SH-SY5Y (cell line): ENCODE data around the gene CD164.

ENCODE experiments used
- GATA2 ChIP-seq: IDR thresholded peaks from 2 replicates; pipeline ENCODE4 v1.6.1; 2011; ENCODE audit warnings: mild to moderate bottlenecking, low read depth, low read length
- GATA3 ChIP-seq: IDR thresholded peaks from 2 replicates; pipeline ENCODE4 v1.6.1; 2011; ENCODE audit warnings: low read depth, mild to moderate bottlenecking, low read length, moderate library complexity

CD164 gene

DNA sequence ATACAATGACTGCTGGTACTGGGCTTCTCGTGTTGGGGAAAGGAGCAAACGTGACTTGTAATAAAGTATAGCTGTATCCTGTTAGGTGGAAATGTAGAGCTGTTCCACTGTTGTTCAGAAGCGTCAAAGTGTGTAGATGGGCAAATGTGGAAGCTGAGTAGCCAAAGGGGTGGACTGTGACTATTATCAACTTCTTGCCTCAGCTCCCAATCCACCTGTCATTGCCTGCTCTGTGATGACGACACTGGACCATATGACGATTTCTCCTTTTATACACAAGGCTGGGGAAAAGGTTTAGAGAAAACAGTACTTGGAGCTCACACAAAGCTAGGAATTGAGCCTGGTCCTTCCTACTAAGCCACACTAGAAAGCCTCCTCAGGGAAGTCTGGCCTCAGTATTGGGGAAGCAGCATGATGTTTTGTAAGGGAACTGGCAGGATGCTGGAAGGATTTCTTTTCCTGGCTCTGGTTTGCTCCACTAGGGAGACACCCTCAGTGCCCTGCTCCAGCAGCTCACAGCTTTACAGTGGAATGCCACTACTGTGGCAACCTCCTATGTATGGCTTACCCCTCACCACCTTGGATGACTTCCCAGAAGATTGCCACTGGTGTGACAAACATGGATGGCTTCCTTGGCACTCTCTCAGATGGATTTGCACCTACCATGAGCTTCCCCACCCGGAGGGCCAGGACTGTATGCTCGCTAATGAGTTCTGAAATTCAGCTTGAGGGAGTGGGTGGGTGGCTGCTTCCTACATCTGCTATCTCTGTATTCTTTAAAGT lies 20.0 kb downstream of the CD164 start:
- no peak for TF ChIP-seq GATA3
- TF ChIP-seq GATA2: no peak

DNA sequence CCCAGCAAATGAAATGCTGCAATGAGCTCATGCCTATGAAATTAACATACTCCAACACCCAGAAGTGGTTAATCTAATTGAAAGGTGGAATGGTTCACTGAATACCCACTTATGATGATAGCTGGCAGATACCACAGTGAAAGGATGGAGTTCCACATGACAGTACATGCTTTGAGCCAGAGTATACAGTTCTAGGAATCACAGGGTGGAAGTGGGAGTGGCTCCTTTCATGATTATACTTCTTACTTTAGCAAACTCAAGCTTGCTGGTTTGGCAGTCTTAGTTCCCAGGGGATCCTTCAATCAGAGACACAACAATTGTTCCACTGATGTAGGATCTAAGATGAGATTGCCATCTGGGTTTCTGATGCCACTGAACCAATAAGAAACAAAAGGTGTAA lies 21.5 kb downstream of the CD164 start:
- TF ChIP-seq GATA3 (no peak), GATA2 (no peak)

DNA sequence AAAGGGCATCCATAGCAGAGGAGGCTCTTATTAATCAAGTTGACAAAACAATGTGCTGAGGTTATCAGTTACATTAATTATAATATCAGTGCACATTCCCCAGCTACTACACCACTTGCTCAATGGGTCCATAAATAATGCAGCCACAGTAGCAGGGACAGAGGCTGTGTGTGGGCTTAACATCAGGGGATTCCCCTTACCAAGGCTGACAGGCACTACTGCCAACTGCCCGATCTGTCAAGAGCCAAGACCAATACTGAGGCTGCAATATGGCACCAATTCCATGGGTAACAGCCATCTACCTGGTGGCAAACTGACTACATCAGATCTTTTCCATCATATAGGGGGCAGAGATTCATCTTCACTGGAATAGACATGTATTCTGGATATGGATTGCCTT lies 22.0 kb downstream of the CD164 start:
- TF ChIP-seq GATA3 (no peak), GATA2 (no peak)

DNA sequence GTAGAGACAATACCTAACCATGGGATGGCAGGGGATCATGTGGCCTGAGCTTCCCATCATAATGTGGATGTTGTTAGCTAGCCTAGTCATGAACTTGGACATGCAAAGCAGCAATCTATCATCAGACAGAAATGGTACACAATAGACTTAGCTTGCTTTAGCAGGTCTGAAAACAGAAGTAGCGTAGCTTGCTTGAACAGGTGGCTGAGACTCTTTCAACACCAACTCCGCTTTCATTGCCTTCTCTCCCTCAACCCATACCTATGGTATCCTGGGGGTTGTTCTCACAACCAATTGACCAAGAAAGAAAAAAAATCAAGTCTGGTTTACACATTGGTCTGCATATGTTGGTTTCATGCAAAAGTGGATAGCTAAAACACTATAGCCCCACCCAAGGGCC lies 23.0 kb downstream of the CD164 start:
- TF ChIP-seq GATA3 (no peak), GATA2 (no peak)

DNA sequence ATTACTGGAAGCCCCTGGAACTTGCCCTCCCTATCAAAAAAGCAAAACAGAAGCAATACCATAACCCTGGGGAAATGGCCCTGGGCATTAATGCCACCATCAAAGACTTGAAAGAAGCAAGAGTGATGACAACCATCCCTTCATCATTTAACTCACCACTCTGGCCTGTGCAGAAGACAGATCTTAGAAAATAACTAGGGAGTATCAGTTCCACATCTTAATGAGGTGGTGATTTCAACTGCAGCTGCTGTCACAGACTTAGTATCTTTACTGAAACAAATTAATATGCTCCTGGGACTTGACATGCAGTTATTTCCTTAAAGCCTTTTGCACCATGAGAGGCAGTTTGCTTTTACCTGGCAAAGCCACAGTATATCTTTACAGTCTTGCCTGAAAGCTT lies 24.1 kb downstream of the CD164 start:
- TF ChIP-seq GATA2: no peak
- TF ChIP-seq GATA3: no peak

DNA sequence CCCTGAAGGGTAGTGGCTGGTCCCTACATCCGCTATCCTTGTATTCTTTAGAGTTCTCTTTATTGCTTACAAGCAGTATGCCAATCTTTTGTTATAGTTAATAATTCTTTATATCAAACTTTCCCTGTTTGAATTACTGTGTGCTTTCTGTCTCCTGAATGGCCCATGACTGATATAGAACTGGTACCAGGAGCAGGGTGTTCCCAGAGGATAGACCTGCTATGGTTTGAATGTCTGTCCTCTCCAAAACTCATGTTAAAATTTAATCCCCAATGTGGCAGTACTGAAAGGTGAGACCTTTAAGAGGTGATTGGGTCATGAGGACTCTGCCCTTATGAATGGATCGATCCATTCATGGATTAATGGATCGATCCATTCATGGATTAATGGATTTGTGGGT lies 26.0 kb downstream of the CD164 start:
- no peak for TF ChIP-seq GATA3
- no peak for TF ChIP-seq GATA2

DNA sequence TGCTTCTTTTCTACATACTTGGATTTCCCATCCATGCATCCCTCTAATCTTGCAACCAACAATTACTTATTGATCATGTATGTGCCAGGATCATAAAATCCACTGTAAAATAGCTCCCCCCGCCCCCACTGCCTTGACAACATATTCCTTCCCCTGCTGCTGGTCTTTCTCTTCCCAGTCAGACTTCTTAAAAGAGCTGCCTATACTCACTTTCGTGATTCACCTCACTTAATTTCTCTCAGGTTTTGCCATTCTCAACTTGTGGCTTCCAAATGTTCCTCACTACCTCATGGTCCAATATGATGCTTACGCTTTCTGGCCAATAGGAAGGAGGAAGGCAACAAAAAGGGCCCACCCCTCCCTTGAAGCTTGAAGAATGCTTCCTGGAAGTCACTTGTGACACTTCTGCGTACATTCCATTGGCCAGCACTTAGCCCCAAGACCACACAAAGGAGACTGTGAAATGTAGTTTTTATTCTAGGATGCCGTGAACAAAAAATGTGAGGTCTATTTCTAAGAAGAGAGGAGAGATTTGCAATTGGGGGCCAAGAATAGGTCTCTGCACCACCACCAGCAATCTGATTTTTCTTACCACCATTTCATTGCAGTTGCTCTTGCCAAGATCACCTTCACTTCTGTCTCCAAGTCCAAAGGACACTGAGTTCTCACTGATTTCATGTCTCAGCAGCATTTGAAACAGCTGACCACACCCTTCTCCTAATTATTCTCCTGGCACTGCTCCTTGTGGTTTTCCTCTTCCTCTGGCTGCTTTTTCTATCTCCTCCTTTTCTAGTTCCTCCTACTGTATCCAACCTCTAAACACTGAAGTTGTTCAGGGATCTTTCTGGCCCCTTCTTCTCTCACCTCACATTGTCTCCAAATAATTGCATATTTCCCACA lies 30.8 kb downstream of the CD164 start:
- TF ChIP-seq GATA2 (no peak), GATA3 (no peak)

DNA sequence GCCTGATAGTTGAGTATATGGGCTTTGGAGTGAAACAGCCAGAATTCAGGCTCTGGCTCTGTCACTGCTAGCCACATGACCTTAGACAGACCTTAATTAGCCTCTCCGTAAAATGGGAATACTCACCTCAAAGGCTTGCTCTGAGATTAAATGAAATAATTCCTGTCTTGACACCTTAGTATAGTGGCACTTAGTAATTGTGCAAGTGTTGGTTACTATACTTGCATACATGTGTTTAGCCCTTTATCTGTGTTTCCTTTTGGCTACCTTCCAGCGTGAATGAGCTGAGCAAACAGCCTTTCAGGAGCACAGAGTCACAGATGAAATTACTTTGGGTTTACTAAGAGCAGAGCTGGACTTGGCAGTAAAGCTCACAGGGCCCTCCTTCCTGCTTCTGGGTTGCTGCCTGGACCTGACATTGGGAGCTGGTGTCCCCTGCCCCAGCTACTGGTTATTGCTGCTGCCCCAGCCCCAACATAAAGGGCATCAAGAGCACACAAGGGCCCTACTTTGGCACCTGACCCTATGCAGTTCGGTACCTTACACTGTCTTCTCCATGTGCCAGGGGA lies 32.8 kb downstream of the CD164 start:
- no peak for TF ChIP-seq GATA3
- TF ChIP-seq GATA2: no peak

DNA sequence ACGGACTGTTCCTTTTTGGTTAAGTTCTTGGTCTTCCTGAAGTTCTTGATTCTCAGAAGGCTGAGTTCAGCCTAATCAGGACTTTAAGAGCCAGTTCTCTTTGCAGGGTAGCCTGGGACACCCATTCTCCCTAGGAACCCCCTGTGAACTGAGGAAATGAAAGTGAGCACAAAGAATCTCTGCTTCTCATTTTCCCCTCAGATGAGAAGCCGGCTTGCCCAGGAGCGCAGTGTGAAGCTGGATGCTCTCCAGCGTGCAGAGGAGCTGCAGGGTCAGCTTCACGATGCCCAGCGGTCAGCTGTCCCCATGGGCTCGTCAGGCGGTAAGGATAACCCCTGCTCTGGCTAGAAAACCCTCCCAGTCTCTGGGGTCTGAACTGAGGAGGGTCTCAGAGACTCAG lies 34.0 kb downstream of the CD164 start:
- TF ChIP-seq GATA2 (no peak), GATA3 (peak; percentile 31; the same call in 1 of the 2 replicates)

DNA sequence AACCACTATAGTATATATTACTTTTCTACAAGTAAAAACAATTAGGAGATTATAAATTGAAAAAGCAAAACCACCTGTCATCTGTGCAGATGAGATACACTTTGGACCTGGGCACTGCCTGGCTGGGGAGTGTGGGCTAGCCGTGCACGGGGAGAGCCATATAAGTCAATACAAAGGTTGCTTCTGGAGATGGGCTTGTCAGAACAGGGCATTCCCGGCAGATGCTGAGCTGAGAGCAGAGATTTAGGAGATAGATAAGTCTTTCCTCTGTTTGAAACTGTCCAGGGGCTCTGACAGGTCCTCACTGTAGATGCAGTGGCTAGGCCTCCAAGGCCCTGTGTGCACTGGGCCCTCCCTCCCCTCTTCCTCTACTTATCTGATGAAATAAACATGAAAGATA lies 34.5 kb downstream of the CD164 start:
- peak; percentile 96 for TF ChIP-seq GATA2
- peak; percentile 92 for TF ChIP-seq GATA3

DNA sequence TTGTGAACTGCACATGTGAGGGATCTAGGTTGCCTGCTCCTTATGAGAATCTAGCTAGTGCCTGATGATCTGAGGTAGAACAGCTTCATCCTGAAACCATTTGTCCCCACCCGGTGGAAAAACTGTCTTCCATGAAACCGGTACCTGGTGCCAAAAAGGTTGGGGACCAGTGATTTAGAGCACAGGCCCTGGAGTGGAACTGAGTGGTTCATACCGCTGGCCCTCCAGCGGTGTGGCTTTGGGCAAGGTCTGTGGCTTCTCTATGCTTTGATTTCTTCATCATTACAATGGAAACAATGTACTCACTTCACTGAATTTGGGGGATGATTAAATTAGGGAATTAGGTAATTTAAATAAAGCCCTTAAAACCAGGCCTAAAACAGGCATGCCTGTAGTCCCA lies 36.3 kb downstream of the CD164 start:
- TF ChIP-seq GATA3 (no peak), GATA2 (no peak)

DNA sequence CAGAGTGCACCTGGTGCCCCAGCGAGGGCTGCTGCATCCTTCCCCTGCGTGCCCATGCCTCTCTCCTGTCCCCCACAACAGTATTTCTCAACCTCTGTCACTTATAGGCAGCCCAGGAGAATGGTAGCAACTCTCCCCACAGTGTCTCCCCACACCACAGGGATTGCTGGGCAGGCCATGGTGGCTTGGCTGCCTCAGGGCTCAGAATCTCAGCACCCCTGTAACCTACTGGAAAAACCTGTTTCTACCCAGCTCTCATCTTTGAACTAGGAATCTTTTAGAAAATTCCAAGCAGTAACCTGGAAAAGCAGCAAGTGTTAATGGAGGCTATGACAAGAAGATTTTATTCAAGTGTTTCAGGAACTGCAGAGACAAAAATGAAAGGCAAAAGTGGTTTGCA lies 38.0 kb downstream of the CD164 start:
- TF ChIP-seq GATA3 (no peak), GATA2 (no peak)

DNA sequence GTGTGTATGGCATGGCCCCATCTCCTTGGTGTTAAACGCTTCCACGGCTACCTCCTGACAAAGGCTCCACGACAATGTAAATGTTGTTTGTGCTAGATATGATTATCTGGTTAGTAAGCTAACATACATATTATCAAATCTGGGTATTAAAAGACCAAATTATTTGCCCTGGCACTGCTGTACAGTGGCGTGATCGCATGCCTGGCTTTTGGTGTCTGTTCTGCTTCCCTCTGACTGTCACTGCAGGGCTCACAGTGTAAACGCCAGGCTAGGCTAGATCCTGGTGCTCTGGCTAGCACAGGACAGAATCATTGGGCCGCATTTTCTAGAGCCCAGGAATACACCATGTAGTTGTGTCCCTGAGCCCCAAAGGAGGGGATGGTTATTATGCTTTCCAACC lies 38.7 kb downstream of the CD164 start:
- TF ChIP-seq GATA2: no peak
- TF ChIP-seq GATA3: no peak

DNA sequence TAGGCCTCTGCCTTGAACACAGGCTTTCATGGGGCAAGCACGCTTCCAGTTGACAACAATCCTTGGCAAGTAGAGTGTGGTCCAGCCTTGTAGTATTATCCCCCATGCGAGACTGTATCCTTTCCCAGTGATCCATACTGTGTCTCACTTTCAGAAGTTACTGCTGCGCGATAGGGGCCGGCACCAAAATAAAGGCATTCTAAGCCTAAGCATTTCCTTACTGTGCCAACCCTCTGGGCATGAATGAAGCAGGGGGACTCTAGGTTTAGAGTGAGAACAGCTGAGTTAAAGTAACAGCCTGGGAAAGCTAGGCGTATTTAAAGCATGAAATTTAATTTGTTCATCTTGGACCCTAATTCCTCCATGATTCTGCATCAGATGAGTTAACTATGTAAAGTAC lies 39.4 kb downstream of the CD164 start:
- no peak for TF ChIP-seq GATA3
- no peak for TF ChIP-seq GATA2

DNA sequence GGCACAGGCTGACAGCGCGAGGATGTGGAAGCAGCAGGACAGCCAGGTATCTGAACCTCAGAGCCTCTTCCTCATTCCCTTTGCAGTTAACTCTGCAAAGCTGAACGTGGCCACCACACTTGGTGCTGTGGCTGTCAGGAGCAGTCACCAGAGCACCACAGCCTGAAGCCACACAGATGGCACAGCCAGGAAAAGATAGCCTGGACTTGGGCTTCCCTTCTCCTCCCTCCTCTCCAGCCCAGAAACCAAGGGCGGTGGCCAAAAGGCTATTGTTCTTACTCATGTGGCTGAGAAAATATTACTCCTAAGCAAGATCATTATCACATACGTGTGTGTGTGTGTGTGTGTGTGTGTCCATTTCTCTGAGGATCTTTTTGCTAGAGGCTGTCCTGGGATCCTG lies 39.8 kb downstream of the CD164 start:
- TF ChIP-seq GATA2 (no peak), GATA3 (no peak)

DNA sequence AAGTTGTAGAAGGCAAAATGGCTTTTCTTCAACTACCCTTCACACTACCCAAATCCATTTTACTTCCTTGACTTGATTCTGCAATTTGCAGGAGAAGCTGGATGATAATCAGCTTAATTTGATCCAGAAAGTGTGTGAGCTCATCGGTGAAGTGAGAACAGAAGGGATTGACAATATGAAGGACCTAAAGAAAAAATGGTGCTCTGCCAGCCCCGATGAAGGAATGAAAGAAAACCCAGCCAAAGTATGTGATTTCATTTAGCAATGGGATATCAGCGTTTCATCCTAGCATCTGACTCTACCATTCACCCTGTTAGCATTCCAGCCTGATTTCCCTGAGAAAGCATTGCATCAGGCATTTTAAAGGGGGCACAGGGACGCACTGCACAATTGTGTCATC lies 41.5 kb downstream of the CD164 start:
- TF ChIP-seq GATA3 (no peak), GATA2 (no peak)
